Adrenal gland (tissue), 5 donors: ENCODE data around the gene AK6.
"Not testable (repeated sequence)": the region's sequence is repeated elsewhere in the genome, so short reads cannot be mapped to it uniquely, and the experiment has no call there.

Experiments
- CTCF ChIP-seq, 6 experiments: fragments of 450-650 bp in 4 of 6; fragments of 200-600 bp in 2 of 6; sonication (generic) in 1 of 6; IDR thresholded peaks; 1 replicate in 5 of 6; 2 replicates in 1 of 6; pipeline versions ENCODE4 v1.5.1 to v1.8.0; 2016 to 2021; ENCODE audit warnings: antibody characterized with exemption in 6 of 6, mild to moderate bottlenecking in 2 of 6, moderate library complexity in 1 of 6
- POLR2A ChIP-seq, 2 donors: fragments of 450-650 bp; IDR thresholded peaks; one replicate each; pipeline ENCODE4 v1.6.1; 2017; ENCODE audit warnings: antibody characterized with exemption in 2 of 2, mild to moderate bottlenecking in 2 of 2, moderate library complexity in 1 of 2
- donor health status: DM: no; HTN: no; CAD: no.

- not testable (repeated sequence) for TF ChIP-seq POLR2A, CTCF (IDR thresholded peaks at IDR 0.05)
These were observed 35.5 kb downstream of the AK6 start for GRCh38 chr5:69333668-69334315.
